ENCODE data around the gene MKI67.

MKI67 gene

DNA sequence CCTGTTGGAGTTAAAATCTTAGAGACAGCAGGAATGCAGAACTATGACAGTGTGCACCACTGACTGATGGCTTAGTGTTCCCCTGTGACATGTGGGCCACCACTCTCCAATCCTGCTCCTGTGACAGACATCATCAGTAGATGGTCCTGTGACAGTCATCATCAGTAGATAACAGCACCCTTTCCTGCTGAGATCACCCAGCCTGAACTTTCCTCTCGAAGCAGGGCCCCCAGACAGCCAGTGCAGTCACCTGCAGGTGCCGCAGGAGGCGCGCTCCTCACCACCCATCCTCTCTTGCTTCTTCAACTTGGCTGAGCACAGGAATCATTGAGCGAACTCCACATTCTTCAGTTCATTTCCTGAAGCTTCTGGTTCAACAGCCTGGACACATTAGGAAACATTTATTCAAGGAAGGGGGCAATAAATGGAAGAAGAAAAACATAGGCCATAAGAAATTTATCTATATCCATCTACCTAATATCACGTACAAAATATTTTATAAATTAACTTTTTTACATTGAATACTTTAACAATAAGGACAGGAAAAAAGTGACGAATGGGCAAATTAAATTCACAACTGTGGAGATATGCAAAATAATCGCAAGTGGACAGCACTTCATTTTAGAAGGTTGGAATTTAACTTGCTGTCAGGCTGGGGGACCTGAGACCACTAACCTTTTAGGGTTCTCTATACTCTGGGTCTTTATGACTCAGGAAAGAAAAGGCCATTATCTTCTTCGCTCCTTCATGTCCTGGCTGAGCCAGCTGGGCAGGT is 32.0 kb upstream of the MKI67 start:
- H3K4me3 ChIP-seq (ENCODE audit: control insufficient read depth, low read depth, low read length): no peak overlapping the region
- DNase-seq (ENCODE audit: low read depth): no peak
- TF ChIP-seq, protein P1, sequence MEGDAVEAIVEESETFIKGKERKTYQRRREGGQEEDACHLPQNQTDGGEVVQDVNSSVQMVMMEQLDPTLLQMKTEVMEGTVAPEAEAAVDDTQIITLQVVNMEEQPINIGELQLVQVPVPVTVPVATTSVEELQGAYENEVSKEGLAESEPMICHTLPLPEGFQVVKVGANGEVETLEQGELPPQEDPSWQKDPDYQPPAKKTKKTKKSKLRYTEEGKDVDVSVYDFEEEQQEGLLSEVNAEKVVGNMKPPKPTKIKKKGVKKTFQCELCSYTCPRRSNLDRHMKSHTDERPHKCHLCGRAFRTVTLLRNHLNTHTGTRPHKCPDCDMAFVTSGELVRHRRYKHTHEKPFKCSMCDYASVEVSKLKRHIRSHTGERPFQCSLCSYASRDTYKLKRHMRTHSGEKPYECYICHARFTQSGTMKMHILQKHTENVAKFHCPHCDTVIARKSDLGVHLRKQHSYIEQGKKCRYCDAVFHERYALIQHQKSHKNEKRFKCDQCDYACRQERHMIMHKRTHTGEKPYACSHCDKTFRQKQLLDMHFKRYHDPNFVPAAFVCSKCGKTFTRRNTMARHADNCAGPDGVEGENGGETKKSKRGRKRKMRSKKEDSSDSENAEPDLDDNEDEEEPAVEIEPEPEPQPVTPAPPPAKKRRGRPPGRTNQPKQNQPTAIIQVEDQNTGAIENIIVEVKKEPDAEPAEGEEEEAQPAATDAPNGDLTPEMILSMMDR (conservative IDR thresholded peaks at IDR 0.05; ENCODE audit: control insufficient read depth, insufficient read depth, low read depth, low read length): no peak

DNA sequence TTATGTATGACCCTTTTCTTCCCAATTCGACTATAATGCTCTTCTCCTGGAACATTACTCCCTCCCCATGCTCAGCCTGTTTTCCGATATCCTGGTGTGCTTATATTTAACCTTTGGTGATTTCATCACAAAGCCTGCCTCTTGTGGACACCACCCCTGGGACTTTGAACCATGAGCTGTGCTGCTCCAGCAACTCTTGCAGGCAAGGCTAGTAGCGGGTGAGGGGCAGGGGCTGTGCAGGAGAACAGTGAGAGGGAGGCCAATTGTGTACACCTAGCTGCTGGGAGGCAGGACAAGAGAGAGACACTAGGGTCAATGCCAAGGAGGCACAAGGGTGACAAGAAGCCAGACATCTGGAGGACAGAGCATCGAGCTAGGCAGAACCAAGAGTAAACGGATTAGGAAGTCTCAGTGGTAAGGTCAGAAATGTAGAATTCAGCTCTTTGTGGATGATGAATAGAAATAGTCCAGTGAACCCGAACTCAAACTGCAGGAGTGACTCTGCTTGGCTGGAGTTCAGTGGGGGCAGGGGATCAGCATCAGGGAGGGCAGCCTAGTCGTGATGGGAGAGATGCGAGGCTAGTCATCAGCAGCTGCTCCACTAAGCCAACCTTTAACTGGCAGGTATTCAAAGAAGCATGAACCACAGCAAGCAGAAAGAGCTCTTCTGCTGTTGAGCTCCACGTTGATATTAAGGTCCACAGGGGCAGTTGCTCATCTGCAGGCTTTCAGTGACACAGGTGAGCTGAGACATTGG is 31.0 kb upstream of the MKI67 start:
- TF ChIP-seq, protein P1 (conservative IDR thresholded peaks at IDR 0.05; ENCODE audit: control insufficient read depth, insufficient read depth, low read depth, low read length): no peak
- no peak for DNase-seq (ENCODE audit: low read depth)
- no peak overlapping the region for H3K4me3 ChIP-seq (ENCODE audit: control insufficient read depth, low read depth, low read length)

DNA sequence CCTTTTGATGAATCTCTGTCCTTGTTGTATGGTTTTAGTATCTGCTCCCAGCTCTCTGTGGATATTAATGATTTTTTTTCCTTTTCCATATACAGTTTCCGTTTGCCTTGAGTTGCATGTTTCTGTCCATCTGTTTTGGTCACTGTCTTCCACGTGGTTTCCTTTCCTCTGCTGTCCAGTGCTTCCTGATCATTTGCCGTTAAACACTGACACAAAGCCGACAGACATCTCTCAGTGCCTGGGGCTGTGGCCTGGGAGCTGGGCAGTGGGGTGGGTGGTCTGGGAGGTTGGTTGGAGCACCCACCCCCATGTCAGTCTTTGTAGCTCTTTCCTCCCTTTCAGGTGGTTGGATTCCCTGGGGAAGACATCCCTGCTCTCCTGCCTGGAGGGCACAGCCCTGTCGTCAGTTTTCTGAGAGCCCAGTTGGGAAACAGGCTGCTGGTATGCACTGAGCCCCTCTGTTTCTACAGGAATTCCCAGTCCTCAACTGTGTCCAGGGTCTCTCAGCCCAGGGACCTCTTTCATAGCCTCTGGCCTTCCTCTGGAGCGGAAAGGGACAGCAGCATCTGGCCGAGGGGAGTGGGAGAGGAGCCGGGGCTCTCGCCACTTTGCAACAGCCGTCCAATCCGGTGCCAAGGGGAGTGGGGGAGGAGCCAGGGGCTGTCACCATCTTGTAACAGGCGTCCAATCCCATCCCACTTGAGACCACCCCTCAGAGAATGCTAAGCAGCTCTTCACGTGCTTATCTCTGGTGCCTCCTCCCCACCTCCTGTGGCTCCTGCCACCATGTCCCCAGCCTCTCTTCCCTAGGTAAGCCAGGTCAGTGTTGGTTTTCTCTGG is 26.7 kb upstream of the MKI67 start:
- no peak for DNase-seq (ENCODE audit: low read depth)
- TF ChIP-seq, protein P1 (conservative IDR thresholded peaks at IDR 0.05; ENCODE audit: control insufficient read depth, insufficient read depth, low read depth, low read length): no peak
- H3K4me3 ChIP-seq (ENCODE audit: control insufficient read depth, low read depth, low read length): no peak overlapping the region

DNA sequence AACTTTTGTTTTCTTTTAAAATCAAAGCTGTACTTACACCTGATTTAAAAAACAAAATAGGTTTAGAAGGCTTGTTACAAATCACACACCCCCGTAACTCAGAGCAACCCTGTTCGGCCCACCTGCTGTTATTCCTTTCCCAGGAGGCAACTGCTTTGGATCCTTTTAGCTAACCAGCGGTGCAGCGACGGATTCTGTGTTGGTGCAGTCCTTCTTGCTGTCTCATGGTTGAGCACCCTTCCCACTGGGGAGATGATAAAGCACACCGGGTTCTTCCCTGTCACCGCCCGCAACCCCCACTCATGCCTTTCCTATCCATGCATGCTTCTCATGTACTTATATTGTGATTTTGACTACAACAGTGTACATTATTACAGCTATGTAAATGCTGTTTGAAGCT is 24.8 kb upstream of the MKI67 start:
- TF ChIP-seq, protein P1 (conservative IDR thresholded peaks at IDR 0.05; ENCODE audit: control insufficient read depth, insufficient read depth, low read depth, low read length): no peak
- no peak for DNase-seq (ENCODE audit: low read depth)
- H3K4me3 ChIP-seq (ENCODE audit: control insufficient read depth, low read depth, low read length): no peak overlapping the region

DNA sequence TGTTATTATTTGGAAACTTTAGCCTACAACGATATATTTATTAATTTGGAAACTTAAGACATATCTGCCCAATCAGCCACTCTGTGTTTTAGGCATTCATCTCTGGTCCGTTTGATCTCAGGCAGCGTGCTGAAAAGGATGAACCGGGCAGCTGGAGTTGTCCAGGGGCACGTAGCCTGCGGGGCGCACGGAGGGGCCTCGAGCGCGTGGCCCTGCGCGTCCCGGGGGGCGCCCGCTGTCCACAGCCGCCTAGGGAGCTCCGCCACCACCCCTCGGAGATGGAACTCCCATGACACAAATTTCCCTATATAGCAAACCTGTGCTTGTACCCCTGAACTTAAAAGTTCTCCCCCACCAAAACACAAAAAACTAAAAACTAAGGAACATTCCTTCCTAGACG is 24.3 kb upstream of the MKI67 start:
- H3K4me3 ChIP-seq (ENCODE audit: control insufficient read depth, low read depth, low read length): peak overlapping the region; percentile 62
- DNase-seq (ENCODE audit: low read depth): no peak
- TF ChIP-seq, protein P1 (conservative IDR thresholded peaks at IDR 0.05; ENCODE audit: control insufficient read depth, insufficient read depth, low read depth, low read length): no peak

DNA sequence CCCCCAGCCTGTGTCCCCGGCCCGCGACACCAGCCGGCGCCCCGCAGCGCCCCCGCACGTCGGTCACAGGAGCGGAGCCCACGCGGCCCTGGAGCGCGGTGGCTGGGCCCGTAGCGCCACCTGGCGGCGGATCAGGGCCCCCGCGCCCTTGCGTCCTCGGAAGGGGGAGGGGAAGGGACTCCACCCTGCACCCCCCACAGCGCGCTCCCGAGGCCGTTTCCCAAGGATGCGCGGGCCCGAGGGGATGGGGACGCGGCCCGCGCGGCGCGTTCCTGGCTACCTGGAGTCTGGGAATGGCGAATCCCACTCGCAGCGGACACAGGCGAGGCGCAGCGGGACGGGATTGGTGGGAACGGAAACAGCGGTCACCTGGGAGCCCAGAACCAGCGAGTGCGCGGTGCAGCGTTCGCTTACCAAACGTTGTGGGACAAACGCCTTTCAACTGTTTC is 23.8 kb upstream of the MKI67 start:
- TF ChIP-seq, protein P1 (conservative IDR thresholded peaks at IDR 0.05; ENCODE audit: control insufficient read depth, insufficient read depth, low read depth, low read length): no peak
- peak; percentile 62 for DNase-seq (ENCODE audit: low read depth)
- peak overlapping the region; percentile 62 for H3K4me3 ChIP-seq (ENCODE audit: control insufficient read depth, low read depth, low read length)

Measured in fibroblast of mammary gland (primary cell).